Measurements from ENCODE around the gene DYDC2.
"Not testable (repeated sequence)": the region's sequence is repeated elsewhere in the genome, so short reads cannot be mapped to it uniquely, and the experiment has no call there.

The DYDC2 gene

GRCh38 chr10:80413271-80413996 lies 56.9 kb downstream of the DYDC2 start:
- no peak for DNase-seq (ENCODE audit: low read depth in 2 of 2)

GRCh38 chr10:80414142-80414895 lies 57.7 kb downstream of the DYDC2 start:
- DNase-seq (ENCODE audit: low read depth in 2 of 2): no peak

- DNase-seq (ENCODE audit: low read depth in 2 of 2): no peak
These were observed 59.3 kb downstream of the DYDC2 start for GRCh38 chr10:80415734-80416478.

GRCh38 chr10:80416479-80417098 lies 60.0 kb downstream of the DYDC2 start:
- no peak for DNase-seq (ENCODE audit: low read depth in 2 of 2)

- not testable (repeated sequence) for DNase-seq (ENCODE audit: low read depth in 2 of 2)
These were observed 60.7 kb downstream of the DYDC2 start for GRCh38 chr10:80417256-80417655.

Measured in stimulated activated CD8-positive, alpha-beta memory T cell treated with anti-CD3 and anti-CD28 coated beads, Interleukin-7, amount 100 ng/mL, for 4 hours (primary cell).